Naive thymus-derived CD4-positive, alpha-beta T cell (primary cell): ENCODE results near the gene CSNK1G1. TPM values are rescaled to one million over a fixed set of nuclear protein-coding genes. Genes with fewer than 3 reads are reported as not detected.

Experiments used
- ATAC-seq: fragments of 150-1000 bp; cut with Tn5 transposase; 2 replicates; pipeline ENCODE4 v1.10.0; 2021; ENCODE audit warnings: mild to moderate bottlenecking, moderate library complexity
- CTCF ChIA-PET: fragments of 350-600 bp; sonication (Branson Sonifier 250); formaldehyde crosslinking; loops from one replicate; lab custom pipeline; 2021; ENCODE audit warnings: antibody characterized with exemption; lab: Charles Lee
- POLR2A ChIA-PET: fragments of 350-600 bp; sonication (Branson Sonifier 250); formaldehyde crosslinking; loops from one replicate; lab custom pipeline; 2021; ENCODE audit warnings: antibody characterized with exemption, inconsistent platforms; lab: Charles Lee
- DNase-seq, 9 donors: peaks; one replicate each; pipeline versions ENCODE4 v3.0.0 to v3.0.0-alpha.2; 2020 to 2022; ENCODE audit warnings: mixed read lengths in 1 of 9
- H3K27ac ChIP-seq: one replicate; pipeline ENCODE4 v1.7.0; 2013; ENCODE audit warnings: mild to moderate bottlenecking, low read depth, low read length, moderate library complexity
- H3K27me3 ChIP-seq, 2 donors: one replicate each; pipeline ENCODE4 v1.7.0; 2013; ENCODE audit warnings: low read length in 2 of 2, mild to moderate bottlenecking in 2 of 2, moderate library complexity in 2 of 2; ENCODE audit not compliant: control insufficient read depth in 2 of 2, insufficient read depth in 2 of 2
- H3K36me3 ChIP-seq, 3 experiments: 1 replicate in 2 of 3; 2 replicates in 1 of 3; pipeline ENCODE4 v1.7.0; 2013; ENCODE audit warnings: low read length in 3 of 3, mild to moderate bottlenecking in 3 of 3, moderate library complexity in 1 of 3; ENCODE audit not compliant: insufficient read depth in 3 of 3, control insufficient read depth in 2 of 3
- H3K4me1 ChIP-seq, 2 donors: one replicate each; pipeline ENCODE4 v1.7.0; 2013; ENCODE audit warnings: low read length in 2 of 2, mild to moderate bottlenecking in 2 of 2, moderate library complexity in 1 of 2; ENCODE audit not compliant: control insufficient read depth in 2 of 2, insufficient read depth in 2 of 2
- H3K4me3 ChIP-seq: 2 replicates; pipeline ENCODE4 v1.7.0; 2013; ENCODE audit warnings: mild to moderate bottlenecking, low read length
- H3K9me3 ChIP-seq, 3 experiments: 1 replicate in 2 of 3; 2 replicates in 1 of 3; pipeline ENCODE4 v1.7.0; 2013; ENCODE audit warnings: low read length in 3 of 3; ENCODE audit not compliant: control insufficient read depth in 2 of 3
- H3K27ac Mint-ChIP-seq, 9 donors: one replicate each; pipeline ENCODE4 v1.8.0; 2020 to 2022; ENCODE audit warnings: mixed read lengths in 9 of 9, mild to moderate bottlenecking in 8 of 9, moderate library complexity in 5 of 9, inconsistent platforms in 2 of 9
- H3K27me3 Mint-ChIP-seq, 5 donors: one replicate each; pipeline ENCODE4 v1.8.0; 2021 to 2022; ENCODE audit warnings: mixed read lengths in 5 of 5, mild to moderate bottlenecking in 1 of 5
- H3K36me3 Mint-ChIP-seq, 5 donors: one replicate each; pipeline ENCODE4 v1.8.0; 2020 to 2022; ENCODE audit warnings: mixed read lengths in 5 of 5, mild to moderate bottlenecking in 3 of 5, inconsistent platforms in 1 of 5
- H3K4me1 Mint-ChIP-seq, 7 donors: one replicate each; pipeline ENCODE4 v1.8.0; 2020 to 2022; ENCODE audit warnings: mixed read lengths in 7 of 7, mild to moderate bottlenecking in 3 of 7, inconsistent platforms in 1 of 7
- H3K4me3 Mint-ChIP-seq, 10 donors: one replicate each; pipeline ENCODE4 v1.8.0; 2020 to 2022; ENCODE audit warnings: mild to moderate bottlenecking in 10 of 10, mixed read lengths in 10 of 10, moderate library complexity in 6 of 10, inconsistent platforms in 2 of 10
- H3K9me3 Mint-ChIP-seq, 11 donors: one replicate each; pipeline ENCODE4 v1.8.0; 2020 to 2022; ENCODE audit warnings: mixed read lengths in 11 of 11, mild to moderate bottlenecking in 4 of 11, inconsistent platforms in 1 of 11, moderate library complexity in 1 of 11
- intact Hi-C, 2 donors: fragments of 100-400 bp; cut with micrococcal nuclease; formaldehyde crosslinking; loops; one replicate each; pipeline ENCODE4 v1.15.1; 2023
- polyA plus RNA-seq, 2 donors: library from polyadenylated mRNA; unstranded; fragments of 300-500 nt; fragmentation: Illumina TruSeq; gene quantifications; one replicate each; pipeline ENCODE4 v1.2.3, GENCODE V29; 2021
- total RNA-seq, 6 experiments: library from RNA in 5 of 6; stranded (reverse) in 5 of 6; gene quantifications; 1 replicate in 5 of 6; 2 replicates in 1 of 6; pipeline ENCODE4 v1.2.3 and lab custom pipeline; 2021 to 2026

The CSNK1G1 gene
- total and polyA plus RNA-seq, 7 experiments from 2014 or later = 18.2 to 31.4 (median 26.4) TPM

DNA sequence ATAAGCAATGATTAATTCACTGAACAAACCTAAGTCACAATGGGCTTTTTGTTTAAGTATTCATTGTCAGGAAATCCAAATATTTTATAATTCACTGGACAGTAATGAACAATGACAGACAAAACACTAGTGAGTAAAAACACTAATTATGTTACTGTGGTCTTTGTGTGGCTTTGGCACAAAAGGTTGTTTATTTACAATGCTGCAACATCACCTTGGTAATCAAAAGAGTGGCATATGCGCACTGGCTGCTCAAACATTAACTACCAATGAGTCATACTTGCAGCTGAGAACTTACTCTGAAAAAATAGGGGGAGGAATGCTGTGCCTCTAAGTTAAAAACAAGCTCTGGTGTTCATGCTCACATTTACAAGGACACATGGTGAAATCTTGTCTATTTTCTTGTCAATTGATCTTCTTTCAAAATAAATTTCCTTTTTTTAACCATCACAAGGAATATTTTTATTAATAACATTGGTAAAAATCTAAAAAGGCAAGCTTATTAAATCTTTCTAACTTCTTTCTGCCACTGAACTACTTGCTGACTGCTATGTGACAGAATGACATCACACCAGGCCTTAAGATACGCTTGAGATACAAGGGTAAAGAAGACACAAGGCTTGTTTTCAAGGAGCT lies 107.9 kb downstream of the CSNK1G1 start:
- DNase-seq (no peak), ATAC-seq (peak; percentile 68)
- Histone ChIP-seq H3K27ac (no peak overlapping the region), H3K4me1 (peaks cover 0 to 26% of the 10 kb centered on the region in 2 donors), H3K36me3 (peaks cover 0 to 3% (median 0%) of the 10 kb centered on the region in 3 experiments), H3K4me3 (no peak overlapping the region), H3K9me3 (no peaks in the 10 kb centered on the region), H3K27me3 (no peaks in the 10 kb centered on the region)
- Mint-ChIP-seq H3K27me3 (no peaks in the 10 kb centered on the region), H3K36me3 (peaks cover 0 to 46% (median 24%) of the 10 kb centered on the region in 5 donors), H3K9me3 (peaks cover 0 to 4% (median 0%) of the 10 kb centered on the region in 11 donors), H3K27ac (peak overlapping the region in 1 of 9 donors; percentile 26), H3K4me3 (no peak overlapping the region), H3K4me1 (peaks cover 5 to 44% (median 15%) of the 10 kb centered on the region in 7 donors)
- intact Hi-C loops = no loop called here
- CTCF ChIA-PET = no interaction called here
- POLR2A ChIA-PET = no interaction called here

DNA sequence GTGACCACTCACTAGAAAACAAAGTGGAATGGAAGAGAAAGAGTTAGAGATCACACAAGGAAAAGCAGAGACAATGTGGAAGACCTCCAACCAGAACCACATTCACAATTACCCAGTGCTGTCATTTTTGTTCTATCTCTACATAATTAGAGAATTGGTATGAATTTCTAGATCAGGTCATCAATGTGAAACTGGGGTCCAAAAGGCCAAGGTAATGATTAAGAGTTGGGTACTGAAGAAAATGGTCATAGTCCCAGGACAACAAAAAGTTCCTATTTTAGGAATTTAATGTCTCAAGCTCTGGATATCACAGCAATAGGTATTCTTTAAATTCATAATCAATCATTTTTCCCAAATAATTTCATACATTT lies 108.5 kb downstream of the CSNK1G1 start:
- Histone ChIP-seq H3K4me1 (peaks cover 0 to 26% of the 10 kb centered on the region in 2 donors), H3K9me3 (no peaks in the 10 kb centered on the region), H3K27me3 (no peaks in the 10 kb centered on the region), H3K36me3 (peaks cover 0 to 3% (median 0%) of the 10 kb centered on the region in 3 experiments), H3K4me3 (no peak overlapping the region), H3K27ac (no peak overlapping the region)
- H3K4me3 Mint-ChIP-seq = no peak overlapping the region
- no peak for DNase-seq
- no peaks in the 10 kb centered on the region for H3K27me3 Mint-ChIP-seq
- no peak for ATAC-seq
- H3K4me1 Mint-ChIP-seq = peaks cover 5 to 44% (median 15%) of the 10 kb centered on the region in 7 donors
- POLR2A ChIA-PET = no interaction called here
- H3K36me3 Mint-ChIP-seq = peaks cover 0 to 50% (median 24%) of the 10 kb centered on the region in 5 donors
- intact Hi-C loops = no loop called here
- CTCF ChIA-PET = no interaction called here
- H3K9me3 Mint-ChIP-seq = peaks cover 0 to 4% (median 0%) of the 10 kb centered on the region in 11 donors
- H3K27ac Mint-ChIP-seq = peak overlapping the region in 1 of 9 donors; percentile 29

DNA sequence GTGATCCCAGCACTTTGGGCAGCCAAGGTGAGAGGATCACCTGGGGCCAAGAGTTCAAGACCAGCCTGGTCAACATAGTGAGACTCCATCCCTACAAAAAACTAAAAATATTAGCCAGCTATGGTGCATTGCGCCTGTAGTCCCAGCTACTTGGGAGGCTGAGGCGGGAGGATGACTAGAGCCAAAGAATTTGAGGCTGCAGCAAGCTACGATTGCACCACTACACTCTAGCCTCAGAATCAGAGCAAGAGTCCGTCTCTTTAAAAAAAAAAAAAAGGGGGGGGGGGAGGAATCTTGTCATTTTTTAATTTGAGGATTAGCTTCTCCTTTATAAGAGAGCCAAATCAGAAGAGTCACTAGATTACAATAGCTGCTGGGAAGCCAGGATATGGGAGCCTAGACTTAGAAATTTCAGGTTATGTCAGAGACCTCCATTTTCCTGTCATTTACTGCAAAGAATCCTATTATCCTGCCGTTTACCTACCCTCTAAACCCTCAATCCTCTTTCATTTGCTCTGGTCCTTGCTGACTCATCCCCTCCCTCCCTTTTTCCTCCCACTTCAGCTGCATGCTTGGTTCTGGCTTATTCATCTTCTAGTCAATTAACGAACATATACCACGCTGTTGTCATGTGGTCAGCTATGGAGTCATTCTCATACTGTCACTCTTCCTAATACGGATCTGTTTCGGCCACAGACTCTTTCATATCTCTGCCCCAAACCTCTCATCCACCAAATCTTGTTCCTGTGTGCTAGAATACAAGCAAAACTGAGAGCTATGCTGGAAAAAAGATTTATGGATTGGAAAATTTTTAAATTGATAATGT lies 109.4 kb downstream of the CSNK1G1 start:
- Mint-ChIP-seq H3K4me3 (peak overlapping the region in 1 of 10 donors; percentile 68), H3K9me3 (peaks cover 0 to 8% (median 4%) of the 10 kb centered on the region in 11 donors), H3K36me3 (peaks cover 0 to 59% (median 33%) of the 10 kb centered on the region in 5 donors), H3K27me3 (no peaks in the 10 kb centered on the region), H3K4me1 (peaks cover 8 to 44% (median 19%) of the 10 kb centered on the region in 7 donors), H3K27ac (peak overlapping the region in 1 of 9 donors; percentile 38)
- ChIA-PET POLR2A (no interaction called here), CTCF (interaction anchor here (0.5 to 0.9 kb wide), 2 partner anchors 10 to 42 kb away, joined by 3 to 4 read pairs; no protein-coding TSS in a partner anchor)
- no peak overlapping the region for H3K4me3 ChIP-seq
- DNase-seq = peak in 1 of 9 donors; percentile 53
- peak; percentile 65 for ATAC-seq
- intact Hi-C loops = no loop called here
- peaks cover 0 to 3% (median 0%) of the 10 kb centered on the region in 3 experiments for H3K36me3 ChIP-seq
- peaks cover 0 to 24% of the 10 kb centered on the region in 2 donors for H3K4me1 ChIP-seq
- no peaks in the 10 kb centered on the region for H3K27me3 ChIP-seq
- H3K9me3 ChIP-seq = no peaks in the 10 kb centered on the region
- no peak overlapping the region for H3K27ac ChIP-seq

DNA sequence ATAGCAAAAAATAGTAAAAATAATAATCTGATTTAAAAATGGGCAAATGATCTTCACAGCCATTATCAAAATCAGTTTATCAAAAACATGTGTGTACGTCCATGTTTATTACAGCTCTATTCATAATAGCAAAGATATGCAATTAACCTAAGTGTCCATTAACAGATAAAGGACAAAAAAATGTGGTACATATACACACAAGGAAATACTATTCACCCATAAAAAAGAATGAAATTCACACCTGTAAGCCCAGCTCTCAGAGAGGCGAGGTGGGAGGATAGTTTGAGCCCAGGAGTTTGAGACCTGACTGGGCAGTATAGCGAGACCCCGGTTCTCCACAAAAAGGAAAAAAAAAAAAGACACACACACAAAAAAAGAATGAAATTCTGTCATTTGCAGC lies 110.6 kb downstream of the CSNK1G1 start:
- ChIA-PET POLR2A (no interaction called here), CTCF (interaction anchor here (0.6 to 0.9 kb wide), 2 partner anchors 12 to 926 kb away, joined by 3 to 6 read pairs; no protein-coding TSS in a partner anchor)
- peaks cover 0 to 16% of the 10 kb centered on the region in 2 donors for H3K4me1 ChIP-seq
- no peaks in the 10 kb centered on the region for H3K9me3 ChIP-seq
- H3K27ac Mint-ChIP-seq = peak overlapping the region in 1 of 9 donors; percentile 4
- H3K4me3 Mint-ChIP-seq = no peak overlapping the region
- DNase-seq (no peak), ATAC-seq (no peak)
- no peak overlapping the region for H3K4me3 ChIP-seq
- H3K9me3 Mint-ChIP-seq = peaks cover 0 to 9% (median 4%) of the 10 kb centered on the region in 11 donors
- intact Hi-C loops = no loop called here
- H3K36me3 ChIP-seq = no peaks in the 10 kb centered on the region
- H3K27me3 Mint-ChIP-seq = no peaks in the 10 kb centered on the region
- H3K36me3 Mint-ChIP-seq = peaks cover 0 to 56% (median 35%) of the 10 kb centered on the region in 5 donors
- H3K4me1 Mint-ChIP-seq = peaks cover 15 to 43% (median 21%) of the 10 kb centered on the region in 7 donors
- H3K27me3 ChIP-seq = no peaks in the 10 kb centered on the region
- no peak overlapping the region for H3K27ac ChIP-seq

DNA sequence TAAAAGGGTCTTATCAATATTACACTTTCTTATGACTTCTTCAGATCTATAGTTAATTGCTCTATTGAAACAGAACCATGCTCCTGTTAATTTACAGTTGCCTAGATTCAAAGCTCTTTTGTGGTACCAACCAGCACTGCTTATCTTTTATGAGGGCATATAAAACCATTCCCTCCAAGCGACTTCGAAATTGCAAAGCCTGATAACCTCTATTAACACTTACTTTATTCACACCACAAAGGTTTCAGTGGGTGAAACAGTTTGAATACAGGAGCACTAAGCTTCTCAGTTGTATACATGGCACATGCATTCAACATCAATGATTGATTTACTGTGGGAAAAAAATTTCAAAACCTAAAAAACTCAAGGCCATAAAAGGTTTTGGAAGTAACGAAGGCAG lies 118.3 kb downstream of the CSNK1G1 start:
- Mint-ChIP-seq H3K27ac (no peak overlapping the region), H3K36me3 (peaks cover 0 to 20% (median 17%) of the 10 kb centered on the region in 5 donors), H3K9me3 (peaks cover 0 to 9% (median 3%) of the 10 kb centered on the region in 11 donors), H3K4me3 (no peak overlapping the region), H3K4me1 (peaks cover 15 to 43% (median 27%) of the 10 kb centered on the region in 7 donors), H3K27me3 (no peaks in the 10 kb centered on the region)
- no peak for DNase-seq
- POLR2A ChIA-PET = no interaction called here
- Histone ChIP-seq H3K27ac (no peak overlapping the region), H3K4me1 (no peaks in the 10 kb centered on the region), H3K9me3 (no peaks in the 10 kb centered on the region), H3K36me3 (no peaks in the 10 kb centered on the region), H3K27me3 (no peaks in the 10 kb centered on the region), H3K4me3 (no peak overlapping the region)
- CTCF ChIA-PET = no interaction called here
- no peak for ATAC-seq
- intact Hi-C loops = no loop called here

DNA sequence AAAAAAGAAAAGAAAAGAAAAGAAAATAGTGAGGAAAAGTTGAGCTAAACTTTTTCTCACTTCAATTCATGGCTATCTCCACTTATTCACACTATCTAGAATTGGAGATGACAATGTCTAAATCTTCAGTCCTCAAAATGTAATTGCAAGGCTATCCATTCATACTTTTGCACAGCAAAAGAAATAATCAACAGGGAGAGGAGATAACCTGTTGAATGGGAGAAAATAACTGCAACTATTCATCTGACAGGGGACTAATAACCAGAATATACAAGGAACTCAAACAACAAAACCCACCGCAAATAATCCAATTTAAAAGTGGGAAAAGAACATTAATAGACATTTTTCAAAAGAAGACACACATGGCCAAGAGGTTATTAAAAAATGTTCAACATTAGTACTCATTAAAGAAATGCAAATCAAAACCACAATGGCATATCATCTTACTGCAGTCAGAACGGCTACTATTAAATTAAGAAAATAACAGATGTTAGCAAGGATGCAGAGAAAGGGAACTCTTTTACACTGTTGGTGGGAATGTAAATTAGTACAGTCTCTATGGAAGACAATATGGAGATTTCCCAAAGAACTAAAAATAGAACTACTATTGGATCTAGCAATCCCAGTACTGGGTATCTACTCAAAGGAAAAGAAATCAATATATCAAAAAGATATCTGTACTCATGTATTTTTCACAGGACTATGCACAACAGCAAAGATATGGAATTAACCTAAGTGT lies 119.6 kb downstream of the CSNK1G1 start:
- H3K4me3 ChIP-seq = no peak overlapping the region
- H3K4me1 ChIP-seq = no peaks in the 10 kb centered on the region
- H3K27me3 ChIP-seq = no peaks in the 10 kb centered on the region
- no peaks in the 10 kb centered on the region for H3K27me3 Mint-ChIP-seq
- no peaks in the 10 kb centered on the region for H3K9me3 Mint-ChIP-seq
- CTCF ChIA-PET = no interaction called here
- no peaks in the 10 kb centered on the region for H3K36me3 ChIP-seq
- H3K4me1 Mint-ChIP-seq = peaks cover 15 to 46% (median 30%) of the 10 kb centered on the region in 7 donors
- no peaks in the 10 kb centered on the region for H3K9me3 ChIP-seq
- peaks cover 0 to 7% (median 7%) of the 10 kb centered on the region in 5 donors for H3K36me3 Mint-ChIP-seq
- ATAC-seq = no peak
- POLR2A ChIA-PET = no interaction called here
- no peak for DNase-seq
- no peak overlapping the region for H3K4me3 Mint-ChIP-seq
- intact Hi-C loops = no loop called here
- H3K27ac Mint-ChIP-seq = no peak overlapping the region
- H3K27ac ChIP-seq = no peak overlapping the region
